Sigmoid colon (tissue), 7 donors: Measurements from ENCODE around the gene VTCN1. TPM values are rescaled to one million over a fixed set of nuclear protein-coding genes. Genes with fewer than 3 reads are reported as not detected.

ENCODE experiments used
- DNase-seq: peaks from one replicate; pipeline ENCODE4 v3.0.0-alpha.2; 2019
- H3K27ac ChIP-seq, 4 donors: fragments of 200-600 bp; sonication (generic); one replicate each; pipeline ENCODE4 v1.5.1; 2016 to 2019; ENCODE audit warnings: mild to moderate bottlenecking in 1 of 4
- H3K27me3 ChIP-seq, 3 donors: fragments of 200-600 bp; sonication (generic); one replicate each; pipeline ENCODE4 v1.5.1; 2019; ENCODE audit warnings: mild to moderate bottlenecking in 1 of 3
- H3K36me3 ChIP-seq, 4 donors: fragments of 200-600 bp; sonication (generic); one replicate each; pipeline ENCODE4 v1.5.1; 2016 to 2019
- H3K4me1 ChIP-seq, 4 donors: fragments of 200-600 bp; sonication (generic); one replicate each; pipeline ENCODE4 v1.5.1; 2017 to 2019
- H3K4me3 ChIP-seq, 4 donors: fragments of 200-600 bp; sonication (generic); one replicate each; pipeline ENCODE4 v1.5.1; 2017 to 2019; ENCODE audit warnings: mild to moderate bottlenecking in 2 of 4, moderate library complexity in 1 of 4
- H3K9me3 ChIP-seq, 4 donors: fragments of 200-600 bp in 3 of 4; sonication (generic) in 3 of 4; one replicate each; pipeline versions ENCODE4 v1.5.1 to v1.6.1; 2013 to 2019
- EP300 ChIP-seq, 4 donors: sonication (generic); formaldehyde crosslinking; IDR thresholded peaks; one replicate each; pipeline ENCODE4 v1.6.1; 2017; ENCODE audit warnings: antibody characterized with exemption in 4 of 4
- POLR2A ChIP-seq, 2 donors: fragments of 450-650 bp; IDR thresholded peaks; one replicate each; pipeline ENCODE4 v1.6.1; 2016; ENCODE audit warnings: antibody characterized with exemption in 2 of 2, mild to moderate bottlenecking in 2 of 2, moderate library complexity in 2 of 2
- POLR2AphosphoS5 ChIP-seq, 4 donors: sonication (generic); formaldehyde crosslinking; IDR thresholded peaks; one replicate each; pipeline ENCODE4 v1.6.1; 2017; ENCODE audit warnings: antibody characterized with exemption in 4 of 4
- WGBS, 2 donors: extraction: QIAGEN DNeasy Blood & Tissue Kit; methylation state at CpG; one replicate each; pipeline ENCODE4 v1.1.7; 2013; 5-methylcytosine and 5-hydroxymethylcytosine counted together
- intact Hi-C: fragments of 100-400 bp; cut with DNase I; formaldehyde crosslinking; loops from one replicate; pipeline ENCODE4 v1.15.1; 2023
- polyA plus RNA-seq, 3 donors: library from polyadenylated mRNA; stranded (reverse); fragments of 200-250 nt; gene quantifications; one replicate each; pipeline ENCODE4 v1.2.3, GENCODE V29; 2013
- total RNA-seq, 4 donors: library from RNA; depleted of rRNA; stranded (reverse); fragments of >200 nt; gene quantifications; one replicate each; pipeline ENCODE4 v1.1.0, GENCODE V29; 2016
- TF ChIP-seq, protein P1 (sequence below), 4 experiments: fragments of 450-650 bp in 3 of 4; fragments of 200-600 bp in 1 of 4; IDR thresholded peaks; one replicate each; pipeline ENCODE4 v1.5.1; 2016 to 2019; ENCODE audit warnings: antibody characterized with exemption in 4 of 4, mild to moderate bottlenecking in 3 of 4, moderate library complexity in 2 of 4
- donor health status: healthy with polysubstance abuse.
- donor health status: Bipolar disorder and iron deficiency.
- donor health status: healthy.

The VTCN1 gene
- total and polyA plus RNA-seq, 7 donors: not detected

GRCh38 chr1:117188170-117188815, 22.4 kb downstream of the VTCN1 start:
- intact Hi-C loops: no loop called here
- TF ChIP-seq POLR2AphosphoS5 (IDR thresholded peaks at IDR 0.05) (no peak), EP300 (IDR thresholded peaks at IDR 0.05) (no peak), POLR2A (IDR thresholded peaks at IDR 0.05) (no peak)
- TF ChIP-seq, protein P1, sequence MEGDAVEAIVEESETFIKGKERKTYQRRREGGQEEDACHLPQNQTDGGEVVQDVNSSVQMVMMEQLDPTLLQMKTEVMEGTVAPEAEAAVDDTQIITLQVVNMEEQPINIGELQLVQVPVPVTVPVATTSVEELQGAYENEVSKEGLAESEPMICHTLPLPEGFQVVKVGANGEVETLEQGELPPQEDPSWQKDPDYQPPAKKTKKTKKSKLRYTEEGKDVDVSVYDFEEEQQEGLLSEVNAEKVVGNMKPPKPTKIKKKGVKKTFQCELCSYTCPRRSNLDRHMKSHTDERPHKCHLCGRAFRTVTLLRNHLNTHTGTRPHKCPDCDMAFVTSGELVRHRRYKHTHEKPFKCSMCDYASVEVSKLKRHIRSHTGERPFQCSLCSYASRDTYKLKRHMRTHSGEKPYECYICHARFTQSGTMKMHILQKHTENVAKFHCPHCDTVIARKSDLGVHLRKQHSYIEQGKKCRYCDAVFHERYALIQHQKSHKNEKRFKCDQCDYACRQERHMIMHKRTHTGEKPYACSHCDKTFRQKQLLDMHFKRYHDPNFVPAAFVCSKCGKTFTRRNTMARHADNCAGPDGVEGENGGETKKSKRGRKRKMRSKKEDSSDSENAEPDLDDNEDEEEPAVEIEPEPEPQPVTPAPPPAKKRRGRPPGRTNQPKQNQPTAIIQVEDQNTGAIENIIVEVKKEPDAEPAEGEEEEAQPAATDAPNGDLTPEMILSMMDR (IDR thresholded peaks at IDR 0.05): no peak
- H3K4me1 ChIP-seq: no peaks in the 10 kb centered on the region
- DNase-seq: no peak
- 79 to 82% methylated on average over 5 of the region's 5 CpGs for WGBS, 2 donors
- no peaks in the 10 kb centered on the region for H3K27me3 ChIP-seq
- no peak overlapping the region for H3K4me3 ChIP-seq
- H3K9me3 ChIP-seq: no peaks in the 10 kb centered on the region
- H3K36me3 ChIP-seq: no peaks in the 10 kb centered on the region
- no peak overlapping the region for H3K27ac ChIP-seq

GRCh38 chr1:117183112-117183511, 27.6 kb downstream of the VTCN1 start:
- Histone ChIP-seq H3K4me3 (no peak overlapping the region), H3K4me1 (no peaks in the 10 kb centered on the region), H3K9me3 (no peaks in the 10 kb centered on the region), H3K27me3 (no peaks in the 10 kb centered on the region), H3K27ac (no peak overlapping the region), H3K36me3 (no peaks in the 10 kb centered on the region)
- DNase-seq: no peak
- TF ChIP-seq POLR2AphosphoS5 (IDR thresholded peaks at IDR 0.05) (no peak), POLR2A (IDR thresholded peaks at IDR 0.05) (no peak), EP300 (IDR thresholded peaks at IDR 0.05) (no peak)
- TF ChIP-seq, protein P1 (IDR thresholded peaks at IDR 0.05): no peak
- WGBS, 2 donors: 93 to 94% methylated on average over 4 of the region's 4 CpGs
- intact Hi-C loops: no loop called here

GRCh38 chr1:117182319-117182718, 28.4 kb downstream of the VTCN1 start:
- no peak overlapping the region for H3K27ac ChIP-seq
- no peak overlapping the region for H3K4me3 ChIP-seq
- 98 to 99% methylated on average over 3 of the region's 3 CpGs for WGBS, 2 donors
- intact Hi-C loops: no loop called here
- DNase-seq: no peak
- no peaks in the 10 kb centered on the region for H3K36me3 ChIP-seq
- H3K9me3 ChIP-seq: no peaks in the 10 kb centered on the region
- H3K27me3 ChIP-seq: no peaks in the 10 kb centered on the region
- H3K4me1 ChIP-seq: no peaks in the 10 kb centered on the region
- TF ChIP-seq POLR2AphosphoS5 (IDR thresholded peaks at IDR 0.05) (no peak), POLR2A (IDR thresholded peaks at IDR 0.05) (no peak), EP300 (IDR thresholded peaks at IDR 0.05) (no peak)
- TF ChIP-seq, protein P1 (IDR thresholded peaks at IDR 0.05): no peak

DNA sequence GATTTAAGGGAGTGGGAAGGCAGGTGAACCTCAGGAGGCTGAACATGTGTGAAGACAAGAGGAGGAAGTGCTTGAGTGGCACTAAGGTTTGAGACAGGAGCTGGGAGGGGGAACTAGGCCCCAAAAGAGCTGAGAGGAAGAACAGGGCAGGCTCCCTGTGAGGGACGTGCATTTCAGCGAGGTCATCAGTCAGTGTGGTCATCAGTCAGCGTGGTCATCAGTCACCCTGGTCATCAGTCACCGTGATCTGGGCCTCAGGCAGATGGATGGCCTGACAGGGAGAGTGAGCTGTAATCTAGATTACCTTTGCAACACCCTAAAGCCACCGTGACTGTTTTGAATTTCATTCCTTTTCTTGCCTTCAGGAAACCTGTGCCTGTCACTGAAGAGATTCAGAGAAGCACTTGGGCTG, 29.1 kb downstream of the VTCN1 start:
- Histone ChIP-seq H3K4me1 (no peaks in the 10 kb centered on the region), H3K27ac (no peak overlapping the region), H3K9me3 (no peaks in the 10 kb centered on the region), H3K27me3 (no peaks in the 10 kb centered on the region), H3K36me3 (no peaks in the 10 kb centered on the region), H3K4me3 (no peak overlapping the region)
- TF ChIP-seq, protein P1 (IDR thresholded peaks at IDR 0.05): no peak
- no peak for DNase-seq
- WGBS, 2 donors: 61 to 78% methylated on average over 5 of the region's 5 CpGs
- intact Hi-C loops: no loop called here
